T47D (cell line): Measurements from ENCODE around the gene FOXF2.
"Not testable (repeated sequence)": the region's sequence is repeated elsewhere in the genome, so short reads cannot be mapped to it uniquely, and the experiment has no call there.

Source experiments
- DNase-seq, 2 experiments: peaks; one replicate each; pipeline versions ENCODE4 v3.0.0 to v3.0.0-alpha.2; 2011 to 2012; ENCODE audit warnings: low read depth in 1 of 2, low spot score in 1 of 2
- JUND ChIP-seq: IDR thresholded peaks from 2 replicates; pipeline ENCODE4 v1.6.1; 2012; ENCODE audit warnings: low read depth
- in situ Hi-C: cut with HindIII; loops from 2 replicates; pipeline ENCODE4 v1.10.0; 2016; ENCODE audit warnings: low sequenced_read_pairs, low pct_unique_long_range_greater_than_20kb

FOXF2 gene

DNA sequence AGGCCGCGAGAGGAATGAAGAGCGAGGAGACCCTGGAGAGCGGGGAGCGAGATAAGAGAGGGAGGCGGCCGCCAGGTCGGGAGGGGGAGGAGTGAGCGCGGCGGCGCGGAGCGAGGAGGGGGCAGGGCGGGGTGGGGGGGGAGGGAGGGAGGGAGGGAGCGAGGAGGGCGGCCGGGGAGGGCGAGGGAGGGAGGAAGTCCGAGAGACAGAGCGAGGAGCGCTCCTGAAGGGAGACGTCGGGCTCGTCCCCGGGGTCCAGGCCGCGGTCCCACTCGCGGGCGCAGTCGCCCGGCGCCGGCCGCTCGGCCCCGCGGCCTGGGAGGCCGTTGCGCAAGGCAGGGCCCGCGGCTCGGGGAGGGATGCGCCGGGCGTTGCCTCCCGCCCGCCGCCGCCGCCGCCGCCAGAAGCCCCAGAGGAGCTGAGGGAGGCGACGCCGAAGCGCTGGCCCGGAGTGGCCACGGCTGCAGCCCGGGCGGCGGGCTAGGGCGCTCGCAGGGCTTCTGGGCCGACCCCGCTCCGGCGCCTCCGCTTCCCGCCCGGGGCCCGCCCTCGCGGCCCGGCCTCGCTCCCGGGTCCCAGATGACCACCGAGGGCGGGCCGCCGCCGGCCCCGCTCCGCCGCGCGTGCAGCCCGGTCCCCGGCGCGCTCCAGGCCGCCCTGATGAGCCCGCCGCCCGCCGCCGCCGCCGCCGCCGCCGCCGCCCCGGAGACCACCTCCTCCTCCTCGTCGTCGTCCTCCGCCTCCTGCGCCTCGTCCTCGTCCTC lies at the start of gene FOXF2:
Gene FOXF2 (plus strand): TSS at position 208 of the 764 bp plus-strand sequence. CDS start 372 bp downstream, at position 580.
- TF ChIP-seq JUND = no peak
- in situ Hi-C loops = no loop called here
- no peak for DNase-seq

DNA sequence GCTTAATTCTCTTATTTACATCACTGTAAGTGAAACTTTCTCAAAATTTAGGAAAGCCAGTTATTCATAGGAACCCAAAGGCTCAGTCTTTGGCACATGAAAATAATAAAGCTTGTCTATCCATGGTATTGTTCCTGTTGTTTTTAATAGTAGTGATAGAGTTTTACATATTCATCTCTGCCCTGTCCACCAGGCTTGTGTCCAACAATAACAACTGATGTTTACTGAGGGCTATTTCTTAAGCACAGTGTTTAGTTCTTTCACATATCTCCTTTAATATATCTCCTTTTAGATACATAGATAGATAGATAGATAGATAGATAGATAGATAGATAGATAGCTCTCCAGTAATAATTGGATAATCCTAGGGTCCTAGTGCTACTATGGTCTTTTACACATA lies 43.3 kb upstream of the FOXF2 start:
- no peak for TF ChIP-seq JUND
- in situ Hi-C loops = no loop called here
- DNase-seq = no peak

DNA sequence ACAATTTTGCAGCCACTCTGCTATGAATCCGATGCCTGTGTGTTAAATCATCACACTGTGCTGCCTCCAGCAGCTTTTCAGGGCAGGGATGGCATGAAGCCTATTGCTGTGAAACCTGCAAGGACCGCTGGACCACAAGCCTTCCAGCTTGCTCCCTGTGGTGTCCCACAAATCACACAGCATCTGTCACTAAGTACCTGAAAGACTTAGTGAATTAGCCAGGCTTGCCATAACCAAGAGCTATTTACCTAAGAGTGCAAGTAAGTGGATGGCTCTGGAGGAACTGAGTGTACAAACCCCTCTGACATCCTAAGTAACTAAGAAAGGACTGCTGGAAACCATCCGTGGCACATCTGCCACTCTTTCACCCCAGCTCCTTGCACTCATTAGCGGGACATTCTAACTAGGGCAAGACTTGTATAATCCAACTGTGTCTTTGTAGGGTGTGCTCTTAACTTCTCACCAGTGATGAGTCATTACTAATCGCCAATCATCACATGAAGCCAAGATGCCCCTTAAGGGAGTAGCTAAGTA lies 42.8 kb upstream of the FOXF2 start:
- no peak for TF ChIP-seq JUND
- no peak for DNase-seq
- in situ Hi-C loops = no loop called here

DNA sequence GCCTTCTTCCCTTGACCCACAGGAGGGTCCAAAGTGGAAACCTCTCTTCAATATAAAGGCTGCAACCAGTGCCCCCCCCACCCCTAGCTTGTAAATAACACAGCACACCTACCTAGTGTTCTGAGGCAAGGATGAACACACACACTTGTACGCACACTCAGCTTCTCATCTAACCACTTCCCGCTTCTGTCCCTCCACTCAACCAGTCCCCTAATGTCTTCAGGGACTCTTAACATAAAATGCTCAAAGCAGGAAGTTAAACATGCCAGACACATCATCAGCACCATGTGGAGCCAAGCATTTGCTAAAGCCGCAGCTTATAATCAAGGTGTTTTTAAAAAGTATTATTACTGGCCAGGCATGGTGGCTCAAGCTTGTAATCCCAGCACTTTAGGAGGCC lies 42.2 kb upstream of the FOXF2 start:
- in situ Hi-C loops = no loop called here
- no peak for TF ChIP-seq JUND
- DNase-seq = no peak

DNA sequence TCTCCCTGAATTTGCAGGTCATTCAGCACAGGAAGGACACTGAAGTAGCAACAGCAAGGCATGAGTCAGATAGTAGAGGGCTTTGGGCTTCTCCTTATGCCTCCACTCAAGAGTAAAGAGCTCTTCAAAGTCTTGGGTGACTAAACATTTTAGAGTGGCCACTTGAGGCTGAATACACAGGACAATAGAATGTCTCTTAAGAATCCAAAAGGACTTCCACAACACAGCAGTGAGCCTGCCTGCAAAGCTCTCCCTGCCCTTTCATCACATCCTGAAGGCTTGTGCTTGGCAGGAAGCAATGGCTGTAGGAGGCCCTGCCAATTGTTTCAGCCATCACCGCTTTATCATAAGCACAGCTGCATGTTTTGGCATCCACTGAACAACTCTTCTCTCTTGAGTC lies 40.7 kb upstream of the FOXF2 start:
- DNase-seq = no peak
- in situ Hi-C loops = no loop called here
- TF ChIP-seq JUND = no peak

DNA sequence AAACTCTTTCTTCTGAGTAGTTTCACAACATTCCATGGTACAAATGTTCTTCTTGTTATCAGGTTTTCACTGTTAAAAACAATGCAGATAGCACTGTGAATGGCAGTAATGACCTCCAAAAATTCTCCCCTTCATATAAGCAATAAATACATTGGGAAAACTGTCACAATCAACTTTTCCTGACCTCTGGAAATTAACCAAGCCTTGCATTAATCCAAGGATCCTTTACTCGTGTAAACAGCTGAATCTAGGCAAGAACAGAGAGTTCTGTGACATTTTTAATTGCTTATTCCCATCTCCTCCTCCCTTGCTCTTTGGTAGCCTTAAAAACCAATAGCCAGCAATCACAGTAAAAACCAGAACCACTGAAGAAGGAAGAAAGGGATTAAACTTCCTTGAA lies 39.7 kb upstream of the FOXF2 start:
- no peak for TF ChIP-seq JUND
- in situ Hi-C loops = no loop called here
- DNase-seq = no peak

DNA sequence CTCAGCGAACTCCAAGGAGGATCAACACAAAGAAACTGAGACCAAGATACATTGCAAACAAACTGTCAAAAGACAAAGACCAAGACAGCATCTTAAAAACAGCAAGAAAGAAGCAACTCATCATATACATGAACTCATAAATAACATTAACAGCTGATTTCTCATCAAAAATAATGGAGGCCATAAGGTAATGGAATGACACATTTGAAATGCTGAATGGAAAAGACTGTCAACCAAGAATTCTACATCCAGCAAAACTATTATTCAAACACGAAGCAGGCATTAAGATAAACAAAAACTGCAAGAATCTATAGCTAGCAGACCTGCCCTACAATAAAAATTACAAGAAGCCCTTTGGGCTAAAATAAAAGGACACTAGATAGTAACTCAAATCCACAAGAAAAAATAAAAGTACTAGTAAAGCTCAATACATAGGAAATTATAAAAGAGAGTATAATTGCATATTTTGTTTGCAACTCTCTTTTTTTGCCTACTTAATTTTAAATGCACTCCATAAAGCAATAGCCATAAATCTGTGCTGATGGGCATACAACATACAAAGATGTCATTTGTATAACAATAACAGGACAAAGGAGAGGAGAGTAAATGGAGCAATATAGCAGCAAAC lies 37.9 kb upstream of the FOXF2 start:
- no peak for TF ChIP-seq JUND
- in situ Hi-C loops = no loop called here
- DNase-seq = no peak

DNA sequence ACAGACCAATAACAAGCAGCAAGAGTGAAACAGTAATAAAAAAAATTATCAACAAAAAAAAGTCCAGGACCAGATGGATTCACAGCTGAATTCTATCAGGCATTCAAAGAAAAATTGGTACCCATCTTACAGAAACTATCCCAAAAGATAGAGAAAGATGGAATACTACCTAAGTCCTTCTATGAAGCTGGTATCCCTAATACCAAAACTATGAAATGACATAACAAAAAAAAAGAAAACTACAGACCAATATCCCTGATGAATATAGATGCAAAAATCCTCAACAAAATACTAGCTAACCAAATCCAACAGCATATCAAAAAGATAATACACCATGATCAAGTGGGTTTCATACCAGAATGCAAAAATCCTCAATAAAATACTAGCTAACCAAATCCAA lies 34.3 kb upstream of the FOXF2 start:
- in situ Hi-C loops, DNase-seq: not testable (repeated sequence)

DNA sequence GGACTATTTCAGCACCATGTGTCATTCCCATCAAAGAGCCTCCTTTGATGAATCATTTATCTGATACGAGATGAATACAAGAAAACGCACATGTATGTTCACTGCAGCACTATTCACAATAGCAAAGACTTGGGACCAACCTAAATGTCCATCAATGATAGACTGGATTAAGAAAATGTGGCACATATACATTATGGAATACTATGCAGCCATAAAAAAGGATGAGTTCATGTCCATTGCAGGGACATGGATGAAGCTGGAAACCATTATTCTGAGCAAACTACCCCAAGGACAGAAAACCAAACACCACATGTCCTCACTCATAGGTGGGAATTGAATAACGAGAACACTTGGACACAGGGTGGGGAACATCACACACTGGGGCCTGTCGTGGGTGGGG lies 27.7 kb upstream of the FOXF2 start:
- DNase-seq, in situ Hi-C loops: not testable (repeated sequence)

DNA sequence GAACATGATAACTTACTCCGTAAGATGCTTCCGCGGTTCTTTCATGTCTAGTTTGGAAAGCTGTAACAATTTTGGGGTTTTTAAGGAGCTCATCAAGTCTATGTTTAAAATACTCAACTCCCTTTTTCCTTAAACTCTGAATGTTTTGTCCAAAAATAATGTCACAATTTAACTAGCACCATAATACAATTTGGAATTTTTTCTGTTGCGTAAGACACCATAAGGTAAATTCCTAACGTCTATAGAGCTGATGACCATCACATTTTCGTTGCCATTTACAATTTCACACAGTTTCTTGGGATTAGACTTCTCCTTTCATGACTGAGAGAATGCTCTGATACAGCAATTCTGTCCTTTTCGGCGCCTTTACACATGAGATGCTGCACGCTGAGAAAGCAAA lies 26.7 kb upstream of the FOXF2 start:
- DNase-seq = no peak
- TF ChIP-seq JUND = no peak
- in situ Hi-C loops = no loop called here

DNA sequence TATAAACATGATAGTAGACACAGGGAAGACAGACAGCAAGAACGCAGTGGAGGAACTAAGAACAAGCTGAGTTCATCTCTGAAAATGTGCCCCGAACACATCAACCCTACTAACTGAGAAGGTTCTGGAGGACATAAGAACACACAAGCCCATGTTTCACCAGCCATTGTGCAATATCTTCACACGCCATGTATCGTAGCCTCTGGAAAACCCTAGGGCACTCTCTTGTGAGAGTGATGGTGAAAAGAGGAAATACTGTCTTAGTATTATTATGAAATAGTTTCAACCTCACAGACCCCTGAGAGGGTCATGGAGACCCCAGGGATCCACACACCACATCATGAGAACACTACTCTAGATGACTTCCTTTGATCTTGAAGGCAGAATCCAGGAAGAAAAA lies 26.1 kb upstream of the FOXF2 start:
- DNase-seq = no peak
- in situ Hi-C loops = no loop called here
- TF ChIP-seq JUND = no peak

DNA sequence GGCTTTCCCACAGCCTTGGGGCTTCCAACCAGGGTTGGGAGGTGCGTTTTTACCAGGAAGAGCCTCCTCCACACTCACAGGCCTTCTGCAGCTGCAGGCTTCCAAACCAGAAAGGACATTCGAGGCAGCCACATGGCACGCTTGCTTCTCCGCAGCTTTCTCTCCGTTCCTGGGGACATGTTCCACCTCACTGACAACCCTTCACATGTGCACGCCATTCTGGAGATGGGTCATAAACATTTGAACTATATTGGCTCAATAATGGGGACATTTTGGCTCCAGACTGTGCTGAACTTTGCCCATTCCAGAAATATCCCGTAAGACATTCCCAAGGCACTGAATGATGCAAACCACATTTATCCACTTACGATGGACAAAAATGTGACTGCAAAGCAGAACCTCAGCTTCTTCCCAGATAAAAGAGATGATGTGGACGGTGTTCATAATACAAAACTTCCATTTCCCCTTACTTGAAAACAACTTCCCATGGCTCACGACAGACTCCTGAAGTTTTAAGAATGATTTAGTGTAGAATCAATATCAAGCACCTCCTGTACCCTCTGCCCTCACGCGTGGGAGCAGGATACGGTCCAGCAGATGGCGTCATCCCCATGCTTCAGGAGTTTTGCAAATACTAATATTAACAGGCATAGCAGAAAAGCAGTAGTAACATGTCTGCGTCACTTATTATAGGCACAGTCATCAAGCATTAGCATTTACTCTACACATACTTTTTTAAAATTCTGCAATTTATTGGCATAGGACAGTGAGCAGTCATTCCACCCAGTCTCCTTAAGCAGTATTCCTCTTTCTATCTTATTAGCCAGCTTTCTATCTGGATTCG lies 25.4 kb upstream of the FOXF2 start:
- peak in 1 of 2 experiments; percentile 35 for DNase-seq
- TF ChIP-seq JUND = no peak
- in situ Hi-C loops = no loop called here

DNA sequence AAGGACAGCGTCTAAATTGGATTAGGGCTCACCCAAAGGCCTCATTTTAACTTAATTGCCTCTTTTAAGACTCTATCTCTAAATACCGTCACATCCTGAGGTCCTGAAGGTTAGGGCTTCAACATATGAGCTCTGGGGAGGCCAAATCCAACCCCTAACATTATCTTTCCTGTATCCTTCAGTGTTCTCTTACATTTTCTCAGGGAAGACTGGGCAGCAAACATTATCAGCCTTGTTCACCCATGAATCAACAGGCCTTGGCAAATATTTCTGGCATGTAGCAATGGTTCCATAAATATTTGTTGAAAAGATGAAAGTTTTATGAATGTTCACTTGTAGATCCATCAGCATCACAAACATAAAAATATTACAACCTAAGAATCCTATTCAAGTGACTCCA lies 24.6 kb upstream of the FOXF2 start:
- TF ChIP-seq JUND = no peak
- no peak for DNase-seq
- in situ Hi-C loops = no loop called here
